ENCODE data around the gene ZNF827.

GRCh38 chr4:145799223-145799622, 139.4 kb downstream of the ZNF827 start:
- TF ChIP-seq ZFP3 (CRISPR knock-in tag; IDR thresholded peaks at IDR 0.05) (no peak), CSDC2 (CRISPR knock-in tag; IDR thresholded peaks at IDR 0.05) (no peak), TCF4 (CRISPR knock-in tag; IDR thresholded peaks at IDR 0.05; ENCODE audit: borderline replicate concordance) (no peak), PATZ1 (CRISPR knock-in tag; IDR thresholded peaks at IDR 0.05; ENCODE audit: borderline replicate concordance) (no peak), ZFP30 (CRISPR knock-in tag; IDR thresholded peaks at IDR 0.05) (no peak), ZNF8 (CRISPR knock-in tag; IDR thresholded peaks at IDR 0.05) (no peak), SNAI2 (CRISPR knock-in tag; IDR thresholded peaks at IDR 0.05) (no peak), RARB (CRISPR knock-in tag; IDR thresholded peaks at IDR 0.05) (no peak), ZNF70 (CRISPR knock-in tag; IDR thresholded peaks at IDR 0.05) (no peak)
